GM23338 (cell line): ENCODE results near the gene PGGHG. TPM values are rescaled to one million over a fixed set of nuclear protein-coding genes. Genes with fewer than 3 reads are reported as not detected.

Experiments
- ATAC-seq: fragments of 200-7000 bp; cut with Tn5 transposase; 3 replicates; pipeline ENCODE4 v1.9.1; 2020
- DNase-seq: peaks from one replicate; pipeline ENCODE4 v3.0.0-alpha.2; 2015; ENCODE audit warnings: low spot score
- H2AFZ ChIP-seq: fragments of 200-600 bp; sonication (generic); 2 replicates; pipeline ENCODE4 v1.8.0; 2016; ENCODE audit warnings: antibody characterized with exemption, mild to moderate bottlenecking, moderate library complexity
- H3F3A ChIP-seq: fragments of 200-600 bp; sonication (generic); replicated peaks from 2 replicates; pipeline ENCODE4 v1.8.0; 2017; ENCODE audit warnings: antibody characterized with exemption, mixed run types, low read depth
- H3K27ac ChIP-seq: fragments of 200-600 bp; sonication (generic); 2 replicates; pipeline ENCODE4 v1.6.1; 2016; ENCODE audit warnings: low read depth
- H3K27me3 ChIP-seq: fragments of 200-600 bp; sonication (generic); 2 replicates; pipeline ENCODE4 v1.8.0; 2016; ENCODE audit warnings: mild to moderate bottlenecking, mixed run types, moderate library complexity; ENCODE audit not compliant: insufficient read depth
- H3K36me3 ChIP-seq: fragments of 200-600 bp; sonication (generic); 2 replicates; pipeline ENCODE4 v1.8.0; 2016; ENCODE audit warnings: mild to moderate bottlenecking; ENCODE audit not compliant: insufficient read depth
- H3K4me1 ChIP-seq: fragments of 200-600 bp; sonication (generic); 2 replicates; pipeline ENCODE4 v1.8.0; 2016; ENCODE audit warnings: mild to moderate bottlenecking, moderate library complexity; ENCODE audit not compliant: insufficient read depth
- H3K4me2 ChIP-seq: fragments of 200-600 bp; sonication (generic); 2 replicates; pipeline ENCODE4 v1.7.1; 2017; ENCODE audit warnings: mixed run types
- H3K4me3 ChIP-seq: fragments of 200-600 bp; sonication (generic); 2 replicates; pipeline ENCODE4 v1.6.1; 2016; ENCODE audit warnings: mixed run types
- H3K79me2 ChIP-seq: fragments of 200-600 bp; sonication (generic); replicated peaks from 2 replicates; pipeline ENCODE4 v1.8.0; 2017; ENCODE audit warnings: mild to moderate bottlenecking; ENCODE audit not compliant: insufficient read depth
- H3K9me2 ChIP-seq: fragments of 200-600 bp; sonication (generic); 2 replicates; pipeline ENCODE4 v1.8.0; 2017; ENCODE audit not compliant: insufficient read depth
- H4K20me1 ChIP-seq: fragments of 200-600 bp; sonication (generic); replicated peaks from 2 replicates; pipeline ENCODE4 v1.8.0; 2017; ENCODE audit warnings: mild to moderate bottlenecking; ENCODE audit not compliant: insufficient read depth
- H3K27ac Mint-ChIP-seq: 2 replicates; pipeline ENCODE4 v1.8.0; 2020; ENCODE audit warnings: inconsistent platforms, mild to moderate bottlenecking, moderate library complexity, mixed read lengths
- H3K27me3 Mint-ChIP-seq: 3 replicates; pipeline ENCODE4 v1.8.0; 2022; ENCODE audit warnings: low read depth, mild to moderate bottlenecking, moderate library complexity, mixed read lengths, inconsistent platforms; ENCODE audit not compliant: insufficient read depth, poor library complexity
- H3K36me3 Mint-ChIP-seq: 3 replicates; pipeline ENCODE4 v1.8.0; 2021; ENCODE audit warnings: low read depth, mild to moderate bottlenecking, inconsistent platforms, moderate library complexity, mixed read lengths
- H3K4me1 Mint-ChIP-seq: 3 replicates; pipeline ENCODE4 v1.8.0; 2020; ENCODE audit warnings: mild to moderate bottlenecking, inconsistent platforms, mixed read lengths
- H3K4me3 Mint-ChIP-seq: 3 replicates; pipeline ENCODE4 v1.8.0; 2021; ENCODE audit warnings: moderate library complexity, mild to moderate bottlenecking, inconsistent platforms, mixed read lengths
- H3K9me3 Mint-ChIP-seq: 3 replicates; pipeline ENCODE4 v1.8.0; 2020; ENCODE audit warnings: moderate library complexity, mild to moderate bottlenecking, inconsistent platforms, mixed read lengths
- CREB1 ChIP-seq: fragments of 250-450 bp; sonication (Bioruptor Pico); IDR thresholded peaks from 2 replicates; pipeline ENCODE4 v1.5.0; 2020; ENCODE audit warnings: low read depth, mild to moderate bottlenecking, moderate library complexity
- CTCF ChIP-seq, 2 experiments: fragments of 200-600 bp in 1 of 2; sonication (generic) in 1 of 2; conservative IDR thresholded peaks; 2 replicates each; pipeline versions ENCODE4 v1.5.1 to v1.6.1; 2016 to 2017; ENCODE audit warnings: antibody characterized with exemption in 2 of 2, low read depth in 2 of 2, mild to moderate bottlenecking in 2 of 2, moderate library complexity in 1 of 2
- ETS1 ChIP-seq: IDR thresholded peaks from 2 replicates; pipeline ENCODE4 v1.6.1; 2016; ENCODE audit warnings: antibody characterized with exemption
- EZH2 ChIP-seq: fragments of 200-600 bp; sonication (generic); IDR thresholded peaks from one replicate; pipeline ENCODE4 v1.8.0; 2017; ENCODE audit warnings: antibody characterized with exemption, mild to moderate bottlenecking, low read depth; ENCODE audit not compliant: unreplicated experiment
- EZH2phosphoT487 ChIP-seq: fragments of 200-600 bp; sonication (generic); IDR thresholded peaks from one replicate; pipeline ENCODE4 v1.8.1; 2018; ENCODE audit warnings: antibody characterized with exemption; ENCODE audit not compliant: unreplicated experiment
- JUNB ChIP-seq: IDR thresholded peaks from one replicate; pipeline ENCODE4 v1.6.1; 2016; ENCODE audit warnings: antibody characterized with exemption; ENCODE audit not compliant: unreplicated experiment
- NANOG ChIP-seq: IDR thresholded peaks from 2 replicates; pipeline ENCODE4 v1.6.1; 2016; ENCODE audit warnings: antibody characterized with exemption, borderline replicate concordance
- POLR2AphosphoS5 ChIP-seq: IDR thresholded peaks from 2 replicates; pipeline ENCODE4 v1.6.1; 2016; ENCODE audit warnings: antibody characterized with exemption, low read depth
- REST ChIP-seq: IDR thresholded peaks from one replicate; pipeline ENCODE4 v1.6.1; 2018; ENCODE audit warnings: antibody characterized with exemption; ENCODE audit not compliant: unreplicated experiment
- STAT1 ChIP-seq: IDR thresholded peaks from one replicate; pipeline ENCODE4 v1.6.1; 2016; ENCODE audit warnings: antibody characterized with exemption; ENCODE audit not compliant: unreplicated experiment
- ZNF114 ChIP-seq: fragments of 250-450 bp; sonication (Bioruptor Pico); IDR thresholded peaks from 2 replicates; pipeline ENCODE4 v1.5.0; 2020; ENCODE audit warnings: mild to moderate bottlenecking, moderate library complexity
- ZNF331 ChIP-seq: fragments of 250-450 bp; sonication (Bioruptor Pico); IDR thresholded peaks from 2 replicates; pipeline ENCODE4 v1.5.0; 2020; ENCODE audit warnings: low read depth, mild to moderate bottlenecking, moderate library complexity
- ZNF462 ChIP-seq: fragments of 250-450 bp; sonication (Bioruptor Pico); IDR thresholded peaks from 2 replicates; pipeline ENCODE4 v1.5.0; 2020; ENCODE audit warnings: mild to moderate bottlenecking, moderate library complexity
- polyA plus RNA-seq: library from polyadenylated mRNA; unstranded; fragments of >200 nt; fragmentation: Nextera tagmentation; extraction: Ambion mirVana; gene quantifications from 2 replicates; pipeline ENCODE4 v1.2.1, GENCODE V29; 2016
- total RNA-seq: library from RNA; depleted of rRNA; stranded (reverse); fragments of >200 nt; shearing (Covaris generic); gene quantifications from 2 replicates; pipeline ENCODE4 v1.2.3, GENCODE V29; 2014

The PGGHG gene
- total and polyA plus RNA-seq, 2 experiments from 2014 or later = 24.9 to 55.8 TPM

- H3K9me3 Mint-ChIP-seq = peaks cover 2% of the 10 kb centered on the region; the same call in 1 of the 3 replicates
- H3K4me1 Mint-ChIP-seq = peaks cover 26% of the 10 kb centered on the region
- peaks cover 25% of the 10 kb centered on the region for H3K27me3 Mint-ChIP-seq
- ATAC-seq (no peak), DNase-seq (no peak)
- peaks cover 11% of the 10 kb centered on the region; the same call in 2 of the 3 replicates for H3K36me3 Mint-ChIP-seq
- Histone ChIP-seq H2AFZ (no peak overlapping the region), H3K4me3 (peak overlapping the region; percentile 44; the same call in 1 of the 2 replicates), H4K20me1 (no peaks in the 10 kb centered on the region), H3F3A (peaks cover 6% of the 10 kb centered on the region; the same call in 1 of the 2 replicates), H3K4me1 (no peaks in the 10 kb centered on the region; the same call in 1 of the 2 replicates), H3K27ac (no peak overlapping the region), H3K79me2 (no peaks in the 10 kb centered on the region), H3K27me3 (peaks cover 26% of the 10 kb centered on the region), H3K36me3 (no peaks in the 10 kb centered on the region), H3K4me2 (peak overlapping the region; percentile 76), H3K9me2 (no peaks in the 10 kb centered on the region)
- H3K27ac Mint-ChIP-seq = no peak overlapping the region
- TF ChIP-seq ETS1 = no peak
- TF ChIP-seq POLR2AphosphoS5 = no peak
- TF ChIP-seq REST = no peak
- no peak for TF ChIP-seq CTCF (conservative IDR thresholded peaks at IDR 0.05; ENCODE audit: low read depth in 2 of 2)
- TF ChIP-seq ZNF462 (CRISPR knock-in tag) = no peak
- TF ChIP-seq ZNF114 (CRISPR knock-in tag) = no peak
- TF ChIP-seq EZH2 = no peak
- no peak for TF ChIP-seq STAT1
- TF ChIP-seq ZNF331 (CRISPR knock-in tag) = no peak
- TF ChIP-seq CREB1 = no peak
- no peak for TF ChIP-seq NANOG
- TF ChIP-seq EZH2phosphoT487 = no peak
- no peak for TF ChIP-seq JUNB
- H3K4me3 Mint-ChIP-seq = peak overlapping the region; percentile 71
These were observed 429 bp downstream of the PGGHG start for GRCh38 chr11:289398-289711.
